IPS-18c (cell line): ENCODE data around the gene KCNE4.

Experiments used
- H3K4me3 ChIP-seq: 2 replicates; pipeline ENCODE4 v1.7.0; 2013; ENCODE audit warnings: low read depth, mild to moderate bottlenecking, low read length, moderate library complexity; ENCODE audit not compliant: insufficient read depth
- H3K9me3 ChIP-seq: one replicate; pipeline ENCODE4 v1.6.1; 2013; ENCODE audit warnings: mild to moderate bottlenecking, low read length, moderate library complexity; ENCODE audit not compliant: control insufficient read depth, insufficient read depth

The KCNE4 gene

DNA sequence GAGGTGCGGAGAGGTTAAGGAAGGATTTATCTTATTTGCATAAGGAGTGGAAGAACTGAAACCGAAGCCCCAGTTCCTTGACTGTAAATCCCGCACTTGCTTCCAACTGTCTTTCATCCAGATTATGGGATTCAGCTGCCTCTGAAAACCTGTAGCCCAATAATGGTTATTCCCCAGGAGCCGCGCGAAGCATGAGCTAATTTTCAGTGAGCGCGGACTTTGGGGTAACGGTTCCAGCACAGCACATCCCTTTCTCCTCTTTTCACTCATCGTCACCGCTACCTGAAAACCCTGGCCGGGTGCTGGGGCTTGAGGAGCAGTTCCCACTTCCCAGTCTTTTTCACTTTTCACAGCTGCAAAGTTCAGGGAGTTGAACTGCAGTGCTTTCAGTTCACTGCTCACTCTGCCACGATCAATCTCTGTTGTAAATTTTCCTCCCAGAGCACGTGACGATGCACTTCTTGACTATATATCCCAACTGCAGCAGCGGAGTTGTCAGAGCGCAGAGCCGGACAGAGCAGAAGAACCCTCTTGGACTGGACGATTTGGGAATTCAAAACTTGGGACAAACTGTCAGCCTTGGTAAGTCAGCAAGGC lies at the start of gene KCNE4:
Gene KCNE4, plus strand, starts transcription at position 498 of the 597 bp plus-strand sequence. CDS start 641 bp downstream, outside the sequence.
- Histone ChIP-seq H3K9me3 (peaks cover 2% of the 10 kb centered on the region), H3K4me3 (no peak within 1 kb of the TSS)

GRCh38 chr2:223003191-223003590 lies 48.8 kb upstream of the KCNE4 start:
- no peak overlapping the region for H3K4me3 ChIP-seq
- H3K9me3 ChIP-seq: no peaks in the 10 kb centered on the region

DNA sequence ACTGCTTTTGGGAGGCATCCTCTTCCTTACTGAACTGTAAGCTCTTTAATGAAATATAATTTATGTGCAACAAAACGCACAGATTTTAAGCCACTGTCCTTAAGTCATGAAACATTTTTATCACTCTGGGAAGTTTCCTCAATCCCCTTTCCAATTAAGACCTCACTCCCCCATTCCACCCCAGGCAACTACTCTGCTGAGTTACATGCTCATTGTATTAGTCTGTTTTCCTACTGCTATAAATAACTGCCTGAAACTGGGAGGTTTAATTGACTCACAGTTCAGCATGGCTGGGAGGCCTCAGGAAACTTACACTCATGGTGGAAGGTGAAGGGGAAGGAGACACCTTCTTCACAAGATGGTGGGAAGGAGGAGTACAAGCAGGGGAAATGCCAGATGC lies 46.5 kb upstream of the KCNE4 start:
- Histone ChIP-seq H3K4me3 (no peak overlapping the region), H3K9me3 (no peaks in the 10 kb centered on the region)

DNA sequence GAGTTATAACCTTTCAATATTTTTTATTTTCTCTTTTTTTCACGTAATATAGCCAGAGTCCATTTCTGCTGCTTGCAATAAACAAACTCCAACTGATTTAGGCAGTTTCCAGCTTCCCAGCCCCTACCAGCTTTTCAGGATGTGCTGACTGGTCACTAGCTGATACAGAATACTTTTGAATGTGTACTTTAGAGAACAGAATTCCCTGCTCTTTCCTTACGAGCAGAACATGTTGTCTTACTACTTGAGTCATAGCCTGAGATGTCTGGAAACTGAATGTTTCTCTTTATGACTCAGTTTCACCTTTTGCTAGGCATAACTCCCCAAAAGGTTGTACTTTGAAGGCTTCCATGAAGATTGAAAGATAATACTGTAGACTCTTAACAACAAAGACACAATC lies 44.5 kb upstream of the KCNE4 start:
- no peak overlapping the region for H3K4me3 ChIP-seq
- peaks cover 2% of the 10 kb centered on the region for H3K9me3 ChIP-seq

DNA sequence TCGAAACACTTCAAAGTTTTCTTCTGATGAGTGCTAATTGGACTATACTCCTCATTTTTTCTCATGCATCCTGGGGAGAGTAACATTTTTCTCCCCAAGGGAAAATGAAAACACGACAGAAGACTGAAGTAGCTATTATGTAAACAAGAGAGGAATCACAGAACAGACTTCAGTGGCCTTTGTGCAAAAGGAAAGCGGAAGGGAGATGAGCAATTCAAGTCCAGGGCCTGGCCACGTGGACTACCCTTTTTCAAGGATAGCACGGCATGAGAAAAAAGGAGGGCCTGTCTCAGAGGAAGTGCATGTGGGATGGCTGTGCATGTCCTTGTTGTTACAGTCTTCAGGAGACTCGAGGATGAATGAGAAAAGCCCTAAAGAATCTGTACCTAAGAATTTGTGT lies 43.8 kb upstream of the KCNE4 start:
- peaks cover 2% of the 10 kb centered on the region for H3K9me3 ChIP-seq
- H3K4me3 ChIP-seq: no peak overlapping the region

DNA sequence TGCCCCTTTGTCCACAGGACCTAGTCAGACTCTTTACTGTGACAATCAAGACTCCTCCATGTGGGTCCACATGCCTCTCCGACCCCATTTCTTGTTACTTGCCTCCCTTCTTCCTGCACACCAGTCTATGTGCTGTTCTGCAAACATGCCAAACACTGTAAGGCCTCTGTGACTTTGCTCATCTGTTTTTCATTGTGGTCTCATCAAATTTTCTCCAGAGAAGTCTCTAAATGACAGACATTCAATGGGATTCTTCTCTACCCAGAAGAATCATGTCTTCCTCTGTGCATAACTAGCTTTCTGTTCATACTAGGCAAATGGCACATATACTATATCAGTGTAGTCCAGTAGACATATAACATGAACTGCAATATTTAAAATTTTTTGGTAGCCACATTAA lies 43.0 kb upstream of the KCNE4 start:
- H3K4me3 ChIP-seq: no peak overlapping the region
- H3K9me3 ChIP-seq: peaks cover 2% of the 10 kb centered on the region

GRCh38 chr2:223010641-223011040 lies 41.3 kb upstream of the KCNE4 start:
- Histone ChIP-seq H3K4me3 (no peak overlapping the region), H3K9me3 (peaks cover 2% of the 10 kb centered on the region)

- peaks cover 2% of the 10 kb centered on the region for H3K9me3 ChIP-seq
- no peak overlapping the region for H3K4me3 ChIP-seq
Observed at GRCh38 chr2:223012291-223012690, 39.7 kb upstream of the KCNE4 start.

- no peaks in the 10 kb centered on the region for H3K9me3 ChIP-seq
Observed at GRCh38 chr2:223019390-223019930, 32.5 kb upstream of the KCNE4 start.

DNA sequence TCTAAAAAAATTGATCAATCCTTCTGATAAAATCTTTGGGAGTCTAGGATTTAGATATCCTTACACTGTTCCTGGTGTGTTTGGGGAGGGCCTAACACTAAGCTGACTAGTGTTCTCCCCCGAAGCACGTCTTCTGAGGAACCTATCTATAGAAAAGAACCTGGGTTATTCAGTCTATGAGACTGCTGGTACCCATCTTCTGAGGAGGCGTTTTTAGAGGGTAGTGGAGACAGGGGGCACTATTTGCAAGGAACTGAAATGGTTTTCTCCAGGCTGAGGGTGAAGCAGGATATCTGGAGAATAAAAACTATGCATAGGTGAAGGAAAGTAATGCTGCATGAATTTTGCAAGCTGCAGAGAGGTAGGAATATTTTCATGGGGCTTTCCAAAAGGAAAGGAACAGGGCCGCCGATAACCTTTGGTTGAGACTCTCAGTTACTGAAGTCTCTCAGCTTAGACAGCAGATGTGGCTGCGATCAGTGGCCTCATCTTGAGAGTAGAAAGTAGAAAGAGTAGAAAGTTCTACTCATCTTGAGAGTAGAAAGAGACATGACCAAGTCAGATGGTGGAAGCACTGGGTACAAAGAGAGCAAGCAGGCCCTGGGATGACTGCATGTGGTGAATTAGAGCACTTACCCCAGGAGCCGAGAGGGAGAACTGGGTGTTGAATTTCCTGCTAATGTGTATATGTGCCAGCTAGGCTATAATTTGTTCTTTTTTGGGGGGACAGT lies 31.8 kb upstream of the KCNE4 start:
- Histone ChIP-seq H3K4me3 (no peak overlapping the region), H3K9me3 (no peaks in the 10 kb centered on the region)

More at GRCh38 chr2:223019390-223019930, 32.5 kb upstream of the KCNE4 start:
- H3K4me3 ChIP-seq: no peak overlapping the region

- H3K4me3 ChIP-seq: no peak overlapping the region
- H3K9me3 ChIP-seq: no peaks in the 10 kb centered on the region
Observed at GRCh38 chr2:223020971-223021675, 30.9 kb upstream of the KCNE4 start.

- H3K4me3 ChIP-seq: no peak overlapping the region
- no peaks in the 10 kb centered on the region for H3K9me3 ChIP-seq
Observed at GRCh38 chr2:223026357-223027110, 25.5 kb upstream of the KCNE4 start.

GRCh38 chr2:223027442-223027841 lies 24.5 kb upstream of the KCNE4 start:
- H3K4me3 ChIP-seq: no peak overlapping the region
- no peaks in the 10 kb centered on the region for H3K9me3 ChIP-seq

- Histone ChIP-seq H3K4me3 (no peak overlapping the region), H3K9me3 (peaks cover 3% of the 10 kb centered on the region)
Observed at GRCh38 chr2:223029287-223029686, 22.7 kb upstream of the KCNE4 start.

DNA sequence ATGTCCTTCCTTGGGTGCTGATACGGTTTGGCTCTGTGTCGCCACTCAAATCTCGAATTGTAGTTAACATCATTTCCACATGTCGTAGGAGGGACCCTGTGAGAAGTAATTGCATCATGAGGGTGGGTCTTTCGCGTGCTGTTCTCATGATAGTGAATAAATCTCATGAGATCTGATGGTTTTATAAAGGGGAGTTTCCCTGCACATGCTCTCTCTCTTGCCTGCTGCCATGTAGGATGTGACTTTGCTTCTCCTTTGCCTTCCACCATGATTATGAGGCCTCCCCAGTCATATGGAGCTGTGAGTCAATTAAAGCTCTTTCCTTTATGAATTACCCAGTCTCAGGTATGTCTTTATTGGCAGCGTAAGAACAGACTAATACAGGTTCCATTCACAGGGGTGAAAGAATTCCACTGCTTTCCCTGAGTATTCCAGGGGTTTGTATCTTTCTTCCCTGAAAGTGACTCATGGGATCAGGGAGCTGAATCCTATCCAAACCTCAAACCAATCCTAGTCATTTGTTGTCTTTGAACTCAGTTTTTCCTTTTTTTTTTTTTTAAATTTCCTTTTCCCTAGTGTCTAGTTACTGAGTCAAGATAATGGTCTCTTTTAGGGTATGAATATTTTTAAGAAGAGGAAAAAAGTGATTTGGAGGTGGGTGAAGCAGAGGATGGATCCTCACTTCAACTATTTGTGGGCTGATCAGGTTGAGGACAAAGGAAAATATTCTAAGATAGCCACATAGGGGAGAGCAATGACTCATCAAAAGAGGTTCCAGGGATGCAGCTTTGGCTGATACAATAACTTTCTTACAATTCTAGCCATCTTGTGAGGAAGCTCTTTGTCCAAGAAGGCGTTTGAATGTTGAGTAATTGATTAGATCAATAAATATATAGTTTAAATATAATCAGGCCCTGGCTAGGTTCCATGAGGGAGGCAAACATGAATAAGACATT lies 19.5 kb upstream of the KCNE4 start:
- H3K4me3 ChIP-seq: no peak overlapping the region
- H3K9me3 ChIP-seq: peaks cover 3% of the 10 kb centered on the region

- Histone ChIP-seq H3K9me3 (peaks cover 3% of the 10 kb centered on the region), H3K4me3 (no peak overlapping the region)
Observed at GRCh38 chr2:223034221-223034975, 17.6 kb upstream of the KCNE4 start.
